Left lung (tissue), 10 donors: ENCODE data around the gene ARHGAP19. TPM values are rescaled to one million over a fixed set of nuclear protein-coding genes. Genes with fewer than 3 reads are reported as not detected.
A peak's percentile ranks its signal among the peaks of the same experiment; 100 is the strongest.

Experiments used
- ATAC-seq: fragments of 200-7000 bp; cut with Tn5 transposase; one replicate; pipeline ENCODE4 v1.9.1; 2020; ENCODE audit warnings: moderate library complexity
- DNase-seq, 4 donors: peaks; one replicate each; pipeline ENCODE4 v3.0.0-alpha.2; 2013 to 2020
- H3K27ac ChIP-seq, 2 donors: fragments of 200-600 bp; sonication (generic) in 1 of 2; one replicate each; pipeline versions ENCODE4 v1.5.0 to v1.8.0; 2020 to 2021
- H3K27me3 ChIP-seq, 2 donors: fragments of 200-600 bp; sonication (generic) in 1 of 2; one replicate each; pipeline versions ENCODE4 v1.5.0 to v1.8.0; 2020 to 2021
- H3K36me3 ChIP-seq, 2 donors: fragments of 200-600 bp; sonication (generic) in 1 of 2; one replicate each; pipeline versions ENCODE4 v1.5.0 to v1.8.0; 2020 to 2021
- H3K4me1 ChIP-seq, 2 donors: fragments of 200-600 bp; one replicate each; pipeline ENCODE4 v1.8.0; 2021
- H3K4me3 ChIP-seq, 2 donors: fragments of 200-600 bp; sonication (generic) in 1 of 2; one replicate each; pipeline versions ENCODE4 v1.5.0 to v1.8.0; 2020 to 2021; ENCODE audit warnings: mild to moderate bottlenecking in 1 of 2
- H3K9me3 ChIP-seq, 2 donors: fragments of 200-600 bp; sonication (generic) in 1 of 2; one replicate each; pipeline versions ENCODE4 v1.5.0 to v1.8.0; 2020 to 2021
- CTCF ChIP-seq, 2 donors: fragments of 200-600 bp; sonication (generic) in 1 of 2; IDR thresholded peaks; one replicate each; pipeline versions ENCODE4 v1.5.0 to v1.8.0; 2021; ENCODE audit warnings: antibody characterized with exemption in 2 of 2
- intact Hi-C, 2 donors: fragments of 100-400 bp; cut with DNase I; formaldehyde crosslinking; loops; one replicate each; pipeline versions ENCODE4 v1.11.2 to v1.14.2; 2022
- polyA plus RNA-seq, 6 donors: library from polyadenylated mRNA; unstranded; fragments of 120-200 nt; gene quantifications; one replicate each; pipeline ENCODE4 v1.2.1, GENCODE V29; 2013; ENCODE audit not compliant: insufficient read length in 6 of 6
- total RNA-seq, 2 donors: library from RNA; stranded (reverse); fragmentation: NEBNext Ultra II Directional; extraction: Animal tissue kit (Norgen Biotek cat#: 25700); gene quantifications; one replicate each; pipeline ENCODE4 v1.2.1, GENCODE V29; 2021
- donor health status: DM: no; HTN: yes; CAD: no.
- donor health status: DM: no; HTN: no; CAD: no.

The ARHGAP19 gene
- total and polyA plus RNA-seq, 8 donors: 9.8 to 30.7 (median 25.9) TPM

GRCh38 chr10:97215619-97216260 is 76.7 kb downstream of the ARHGAP19 start:
- DNase-seq (no peak), ATAC-seq (no peak)
- Histone ChIP-seq H3K27me3 (no peaks in the 10 kb centered on the region), H3K9me3 (no peaks in the 10 kb centered on the region), H3K4me1 (peaks cover 0 to 17% of the 10 kb centered on the region in 2 donors), H3K4me3 (no peak overlapping the region), H3K36me3 (no peaks in the 10 kb centered on the region), H3K27ac (no peak overlapping the region)
- intact Hi-C loops: no loop called here
- TF ChIP-seq CTCF (IDR thresholded peaks at IDR 0.05): no peak

DNA sequence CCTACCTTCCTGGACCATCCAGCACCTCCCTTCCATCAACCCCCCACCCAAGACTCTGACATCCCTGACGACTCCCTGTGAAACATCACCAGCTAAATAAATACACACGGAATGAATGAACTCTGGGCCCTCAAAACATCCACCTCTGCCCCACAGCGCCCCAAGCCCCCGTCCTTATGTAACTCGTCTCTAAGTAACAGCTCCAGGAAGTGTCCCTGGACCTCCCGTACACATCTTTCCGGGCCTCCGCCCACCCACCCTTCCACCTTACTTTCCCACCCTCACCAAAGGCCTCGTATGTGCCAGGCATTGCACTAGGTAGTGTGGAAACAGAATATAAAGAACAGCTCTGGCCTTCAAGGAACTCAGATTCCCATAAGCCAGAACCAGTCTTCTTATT is 79.0 kb downstream of the ARHGAP19 start:
- intact Hi-C loops: no loop called here
- no peak for DNase-seq

GRCh38 chr10:97211229-97211628 is 81.2 kb downstream of the ARHGAP19 start:
- no peaks in the 10 kb centered on the region for H3K4me1 ChIP-seq

More for the DNA sequence above, 79.0 kb downstream of the ARHGAP19 start:
- Histone ChIP-seq H3K4me3 (no peak overlapping the region), H3K9me3 (no peaks in the 10 kb centered on the region), H3K27ac (no peak overlapping the region), H3K27me3 (no peaks in the 10 kb centered on the region), H3K36me3 (no peaks in the 10 kb centered on the region), H3K4me1 (peaks cover 0 to 4% of the 10 kb centered on the region in 2 donors)
- TF ChIP-seq CTCF (IDR thresholded peaks at IDR 0.05): no peak
- ATAC-seq: no peak

GRCh38 chr10:97210543-97210960 is 81.9 kb downstream of the ARHGAP19 start:
- Histone ChIP-seq H3K4me3 (no peak overlapping the region), H3K36me3 (no peaks in the 10 kb centered on the region), H3K9me3 (no peaks in the 10 kb centered on the region), H3K27ac (no peak overlapping the region), H3K4me1 (no peaks in the 10 kb centered on the region), H3K27me3 (no peaks in the 10 kb centered on the region)
- DNase-seq (peak in 3 of 4 donors; percentile 43 to 77 (median 63)), ATAC-seq (peak; percentile 95)
- peak; percentile 93 to 97 for TF ChIP-seq CTCF (IDR thresholded peaks at IDR 0.05)
- intact Hi-C loops: no loop called here

More at GRCh38 chr10:97211229-97211628, 81.2 kb downstream of the ARHGAP19 start:
- no peaks in the 10 kb centered on the region for H3K36me3 ChIP-seq
- no peaks in the 10 kb centered on the region for H3K9me3 ChIP-seq
- no peak for ATAC-seq
- TF ChIP-seq CTCF (IDR thresholded peaks at IDR 0.05): no peak
- H3K27me3 ChIP-seq: no peaks in the 10 kb centered on the region
- H3K4me3 ChIP-seq: no peak overlapping the region
- intact Hi-C loops: no loop called here
- H3K27ac ChIP-seq: no peak overlapping the region
- no peak for DNase-seq

DNA sequence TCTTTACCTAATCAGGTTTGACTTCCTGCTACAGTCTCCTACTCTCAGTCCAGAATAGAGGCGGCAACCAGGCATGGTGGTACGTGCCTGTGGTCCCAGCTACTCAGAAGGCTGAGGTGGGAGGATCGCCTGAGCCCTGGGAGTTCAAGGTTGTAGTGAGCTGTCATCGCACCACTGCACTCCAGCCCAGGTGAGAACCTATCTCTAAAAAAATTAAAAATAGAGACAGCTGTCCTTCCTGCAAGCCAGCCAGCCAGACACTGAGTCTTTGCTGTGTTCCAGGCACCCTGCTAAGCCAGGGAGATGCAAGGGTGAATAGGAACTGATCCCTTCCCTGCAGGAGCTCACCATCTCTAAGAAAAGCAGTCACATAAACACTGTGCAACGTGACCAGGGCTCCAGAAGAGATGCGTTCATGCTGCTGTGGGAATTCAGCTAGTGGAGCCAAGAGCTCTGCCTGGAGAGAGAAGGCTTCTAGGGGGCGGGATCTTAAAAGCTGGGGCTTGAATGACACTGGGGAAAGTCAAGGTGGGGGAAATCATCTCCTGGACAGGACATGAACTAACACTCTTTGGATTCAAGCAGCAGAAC is 84.6 kb downstream of the ARHGAP19 start:
- intact Hi-C loops: loop anchor here in 1 of 2 donors (5.0 kb wide), 1 partner anchor 136 kb away; no protein-coding TSS in a partner anchor
- H3K27me3 ChIP-seq: no peaks in the 10 kb centered on the region
- ATAC-seq: no peak

More for the DNA sequence above, 84.6 kb downstream of the ARHGAP19 start:
- TF ChIP-seq CTCF (IDR thresholded peaks at IDR 0.05): no peak
- Histone ChIP-seq H3K36me3 (no peaks in the 10 kb centered on the region), H3K4me1 (no peaks in the 10 kb centered on the region), H3K9me3 (no peaks in the 10 kb centered on the region), H3K4me3 (no peak overlapping the region), H3K27ac (no peak overlapping the region)
- no peak for DNase-seq
